SKM-1 (cell line): ENCODE results near the gene ZG16.
A peak's percentile ranks its signal among the peaks of the same experiment; 100 is the strongest.
"Not testable (repeated sequence)": the region's sequence is repeated elsewhere in the genome, so short reads cannot be mapped to it uniquely, and the experiment has no call there.

Experiments used
- DNase-seq: peaks from one replicate; lab custom pipeline; 2025; ENCODE audit not compliant: unreplicated experiment; lab: John Stamatoyannopoulos, UW

Gene ZG16

GRCh38 chr16:29777576-29778350 lies at the start of gene ZG16:
TSS of gene ZG16 (plus strand) at chr16:29778256. CDS start at chr16:29779267, 1,011 bp downstream.
- DNase-seq = no peak

- DNase-seq = no peak
Observed at GRCh38 chr16:29729116-29729521, 48.9 kb upstream of the ZG16 start.

- DNase-seq = no peak
Observed at GRCh38 chr16:29730649-29731048, 47.4 kb upstream of the ZG16 start.

- DNase-seq = not testable (repeated sequence)
Observed at GRCh38 chr16:29731768-29732601, 46.1 kb upstream of the ZG16 start.

- no peak for DNase-seq
Observed at GRCh38 chr16:29734786-29735185, 43.3 kb upstream of the ZG16 start.

- DNase-seq = no peak
Observed at GRCh38 chr16:29736112-29736511, 41.9 kb upstream of the ZG16 start.

- no peak for DNase-seq
Observed at GRCh38 chr16:29736764-29737163, 41.3 kb upstream of the ZG16 start.

GRCh38 chr16:29737713-29738112 lies 40.3 kb upstream of the ZG16 start:
- DNase-seq = no peak

GRCh38 chr16:29738514-29738913 lies 39.5 kb upstream of the ZG16 start:
- DNase-seq = no peak

GRCh38 chr16:29739927-29740629 lies 38.0 kb upstream of the ZG16 start:
- not testable (repeated sequence) for DNase-seq

- DNase-seq = not testable (repeated sequence)
Observed at GRCh38 chr16:29740630-29741015, 37.4 kb upstream of the ZG16 start.

- DNase-seq = no peak
Observed at GRCh38 chr16:29742683-29743275, 35.3 kb upstream of the ZG16 start.

- DNase-seq = no peak
Observed at GRCh38 chr16:29743475-29743826, 34.6 kb upstream of the ZG16 start.

- no peak for DNase-seq
Observed at GRCh38 chr16:29743827-29744531, 34.1 kb upstream of the ZG16 start.

GRCh38 chr16:29744541-29745101 lies 33.4 kb upstream of the ZG16 start:
- no peak for DNase-seq

- DNase-seq = peak; percentile 77
Observed at GRCh38 chr16:29745121-29745852, 32.8 kb upstream of the ZG16 start.

- DNase-seq = peak; percentile 93
Observed at GRCh38 chr16:29745853-29746345, 32.2 kb upstream of the ZG16 start, which contains the start of gene C16orf54. TSS of gene C16orf54 (minus strand) at chr16:29745990. CDS start at chr16:29744951, 1,039 bp downstream.

- DNase-seq = not testable (repeated sequence)
Observed at GRCh38 chr16:29746518-29746917, 31.5 kb upstream of the ZG16 start.
